ENCODE measurements around the gene GPC6. TPM values are rescaled to one million over a fixed set of nuclear protein-coding genes. Genes with fewer than 3 reads are reported as not detected.
A peak's percentile ranks its signal among the peaks of the same experiment; 100 is the strongest.

Gene GPC6
- total RNA-seq, 1 donor from 2014 or later = 42.9 TPM

DNA sequence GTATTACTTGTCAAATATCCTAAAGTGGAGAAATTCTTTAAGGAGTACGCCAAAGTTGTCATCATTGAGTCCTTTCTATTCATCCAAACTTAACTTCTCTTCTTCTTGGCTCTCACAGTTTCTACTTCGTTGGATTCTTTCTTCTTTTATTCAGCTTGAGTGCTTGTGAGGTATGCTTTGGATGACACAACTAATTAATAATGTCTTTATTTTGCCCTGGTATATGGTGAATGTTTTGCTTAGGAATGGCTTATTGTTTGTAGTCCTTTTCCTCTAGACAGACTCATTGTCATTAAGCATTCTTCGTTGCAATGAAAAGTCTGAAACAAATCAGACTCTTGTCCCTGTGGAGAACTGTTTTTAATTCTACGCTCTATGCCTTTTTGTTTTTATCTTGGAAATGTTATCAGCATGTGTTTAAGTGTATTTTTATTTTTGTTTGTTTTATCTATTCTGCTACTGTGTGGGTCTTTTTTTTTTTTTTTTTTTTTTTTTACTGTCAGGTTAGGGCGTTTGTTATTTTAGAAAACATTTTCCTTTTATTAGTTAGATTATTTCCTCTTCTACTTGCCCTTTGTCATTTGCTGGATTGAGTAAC is 471.5 kb downstream of the GPC6 start:
- peak overlapping the region; percentile 87 for H3K27ac ChIP-seq
- Mint-ChIP-seq H3K27me3 (ENCODE audit: insufficient read depth, low read depth) (no peaks in the 10 kb centered on the region), H3K9me3 (peaks cover 5% of the 10 kb centered on the region), H3K4me3 (no peak overlapping the region), H3K27ac (no peak overlapping the region), H3K4me1 (peaks cover 13% of the 10 kb centered on the region), H3K36me3 (peaks cover 4% of the 10 kb centered on the region)
- H3K36me3 ChIP-seq = no peaks in the 10 kb centered on the region
- H3K79me2 ChIP-seq (ENCODE audit: low read depth) = no peaks in the 10 kb centered on the region
- H3F3A ChIP-seq (ENCODE audit: low read depth) = peaks cover 10% of the 10 kb centered on the region
- H3K4me1 ChIP-seq = peaks cover 28% of the 10 kb centered on the region
- H3K4me2 ChIP-seq = peak overlapping the region; percentile 33
- TF ChIP-seq, protein P1, sequence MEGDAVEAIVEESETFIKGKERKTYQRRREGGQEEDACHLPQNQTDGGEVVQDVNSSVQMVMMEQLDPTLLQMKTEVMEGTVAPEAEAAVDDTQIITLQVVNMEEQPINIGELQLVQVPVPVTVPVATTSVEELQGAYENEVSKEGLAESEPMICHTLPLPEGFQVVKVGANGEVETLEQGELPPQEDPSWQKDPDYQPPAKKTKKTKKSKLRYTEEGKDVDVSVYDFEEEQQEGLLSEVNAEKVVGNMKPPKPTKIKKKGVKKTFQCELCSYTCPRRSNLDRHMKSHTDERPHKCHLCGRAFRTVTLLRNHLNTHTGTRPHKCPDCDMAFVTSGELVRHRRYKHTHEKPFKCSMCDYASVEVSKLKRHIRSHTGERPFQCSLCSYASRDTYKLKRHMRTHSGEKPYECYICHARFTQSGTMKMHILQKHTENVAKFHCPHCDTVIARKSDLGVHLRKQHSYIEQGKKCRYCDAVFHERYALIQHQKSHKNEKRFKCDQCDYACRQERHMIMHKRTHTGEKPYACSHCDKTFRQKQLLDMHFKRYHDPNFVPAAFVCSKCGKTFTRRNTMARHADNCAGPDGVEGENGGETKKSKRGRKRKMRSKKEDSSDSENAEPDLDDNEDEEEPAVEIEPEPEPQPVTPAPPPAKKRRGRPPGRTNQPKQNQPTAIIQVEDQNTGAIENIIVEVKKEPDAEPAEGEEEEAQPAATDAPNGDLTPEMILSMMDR (IDR thresholded peaks at IDR 0.05) = no peak
- TF ChIP-seq EZH2phosphoT487 (IDR thresholded peaks at IDR 0.05) = no peak
- no peak for TF ChIP-seq EZH2 (IDR thresholded peaks at IDR 0.05)
- H3K9ac ChIP-seq = no peak overlapping the region
- H3K4me3 ChIP-seq = no peak overlapping the region
- DNase-seq (ENCODE audit: low spot score) = peak; percentile 35
- H4K20me1 ChIP-seq (ENCODE audit: low read depth) = no peaks in the 10 kb centered on the region
- peaks cover 4% of the 10 kb centered on the region for H3K9me3 ChIP-seq (ENCODE audit: low read depth)
- no peak overlapping the region for H2AFZ ChIP-seq (replicated peaks)
- H3K27me3 ChIP-seq = no peaks in the 10 kb centered on the region

DNA sequence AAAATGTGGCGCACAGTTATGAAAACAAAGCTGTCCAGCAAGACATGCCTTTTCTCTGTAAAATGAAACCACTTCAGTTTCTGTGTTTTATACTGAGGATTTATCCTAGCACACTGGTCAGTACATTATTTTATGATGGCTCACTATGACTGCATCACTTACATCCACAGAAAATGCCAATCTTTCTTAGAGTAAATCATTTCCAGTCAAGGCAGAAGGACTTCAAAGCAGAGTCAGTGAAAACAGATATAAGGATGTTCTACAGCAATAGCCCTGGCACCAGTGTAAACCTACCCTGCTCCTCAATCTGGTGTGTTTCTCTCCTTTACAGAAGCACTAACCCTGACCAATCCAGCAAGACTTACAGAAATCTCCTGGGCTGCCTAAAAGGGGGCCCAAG is 473.5 kb downstream of the GPC6 start:
- Histone ChIP-seq H3K27me3 (no peaks in the 10 kb centered on the region), H3K27ac (peak overlapping the region; percentile 50), H3K9ac (no peak overlapping the region), H3F3A (ENCODE audit: low read depth) (peaks cover 10% of the 10 kb centered on the region), H3K4me1 (peaks cover 28% of the 10 kb centered on the region), H3K36me3 (no peaks in the 10 kb centered on the region), H3K4me3 (no peak overlapping the region), H3K79me2 (ENCODE audit: low read depth) (no peaks in the 10 kb centered on the region), H3K4me2 (no peak overlapping the region), H4K20me1 (ENCODE audit: low read depth) (no peaks in the 10 kb centered on the region), H3K9me3 (ENCODE audit: low read depth) (peaks cover 4% of the 10 kb centered on the region), H2AFZ (replicated peaks) (no peak overlapping the region)
- no peak for DNase-seq (ENCODE audit: low spot score)
- Mint-ChIP-seq H3K36me3 (peaks cover 4% of the 10 kb centered on the region), H3K9me3 (peaks cover 5% of the 10 kb centered on the region), H3K4me1 (peaks cover 13% of the 10 kb centered on the region), H3K27ac (no peak overlapping the region), H3K4me3 (no peak overlapping the region), H3K27me3 (ENCODE audit: insufficient read depth, low read depth) (no peaks in the 10 kb centered on the region)
- no peak for TF ChIP-seq EZH2 (IDR thresholded peaks at IDR 0.05)
- no peak for TF ChIP-seq EZH2phosphoT487 (IDR thresholded peaks at IDR 0.05)
- TF ChIP-seq, protein P1 (IDR thresholded peaks at IDR 0.05) = no peak

DNA sequence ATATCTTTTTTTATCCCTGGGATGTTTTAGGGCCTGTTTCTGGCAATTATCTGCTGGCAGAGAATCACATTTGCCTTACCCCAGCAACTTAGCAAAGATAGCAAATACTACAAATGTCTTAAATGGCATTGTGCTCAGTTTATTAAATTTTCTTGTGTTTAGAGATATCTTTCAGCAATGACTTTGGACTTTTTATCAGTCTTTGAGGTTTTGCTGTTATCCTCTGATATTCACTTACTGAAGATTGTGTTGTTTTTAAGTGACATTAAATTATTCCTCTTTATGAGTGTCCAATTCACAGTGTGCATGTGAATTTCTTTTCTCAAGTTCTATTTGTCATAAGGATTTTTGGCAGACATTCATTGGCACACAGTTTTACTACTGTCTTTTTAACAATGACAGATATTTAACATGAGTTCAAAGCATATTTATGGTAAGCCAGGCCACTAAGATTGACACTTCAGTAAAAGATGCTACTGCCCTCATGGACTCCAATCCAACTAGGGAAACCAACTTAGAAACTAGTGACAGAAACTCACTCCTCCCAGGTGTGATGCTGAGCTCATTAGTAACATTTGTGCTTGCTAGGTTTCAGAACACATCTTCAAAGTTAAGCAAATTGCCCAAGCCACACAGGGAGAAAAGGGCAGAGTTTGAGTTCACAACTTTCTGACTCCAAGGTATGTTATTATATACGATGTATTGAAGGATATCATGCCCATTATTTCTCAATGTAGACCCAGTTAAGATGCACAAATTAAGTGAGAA is 481.9 kb downstream of the GPC6 start:
- no peaks in the 10 kb centered on the region for H3K4me1 Mint-ChIP-seq
- TF ChIP-seq EZH2phosphoT487 (IDR thresholded peaks at IDR 0.05) (no peak), EZH2 (IDR thresholded peaks at IDR 0.05) (no peak)
- TF ChIP-seq, protein P1 (IDR thresholded peaks at IDR 0.05) = no peak
- no peaks in the 10 kb centered on the region for H4K20me1 ChIP-seq (ENCODE audit: low read depth)
- H3K79me2 ChIP-seq (ENCODE audit: low read depth) = no peaks in the 10 kb centered on the region
- H3K4me3 ChIP-seq = no peak overlapping the region
- H3F3A ChIP-seq (ENCODE audit: low read depth) = no peaks in the 10 kb centered on the region
- H3K9ac ChIP-seq = no peak overlapping the region
- no peak overlapping the region for H3K4me2 ChIP-seq
- no peaks in the 10 kb centered on the region for H3K9me3 Mint-ChIP-seq
- H3K4me1 ChIP-seq = no peaks in the 10 kb centered on the region
- H3K36me3 ChIP-seq = no peaks in the 10 kb centered on the region
- H3K27ac ChIP-seq = no peak overlapping the region
- H3K36me3 Mint-ChIP-seq = no peaks in the 10 kb centered on the region
- H3K27me3 ChIP-seq = no peaks in the 10 kb centered on the region
- H3K27me3 Mint-ChIP-seq (ENCODE audit: insufficient read depth, low read depth) = peaks cover 2% of the 10 kb centered on the region
- H3K27ac Mint-ChIP-seq = no peak overlapping the region
- no peak overlapping the region for H2AFZ ChIP-seq (replicated peaks)
- H3K4me3 Mint-ChIP-seq = no peak overlapping the region
- no peaks in the 10 kb centered on the region for H3K9me3 ChIP-seq (ENCODE audit: low read depth)
- DNase-seq (ENCODE audit: low spot score) = no peak

Data from neural progenitor cell (in vitro differentiated cells).